ENCODE results near the gene GPAT2. TPM values are rescaled to one million over a fixed set of nuclear protein-coding genes. Genes with fewer than 3 reads are reported as not detected.
"Not testable (repeated sequence)": the region's sequence is repeated elsewhere in the genome, so short reads cannot be mapped to it uniquely, and the experiment has no call there.

Gene GPAT2
- total RNA-seq, 1 donor from 2014 or later: not detected

DNA sequence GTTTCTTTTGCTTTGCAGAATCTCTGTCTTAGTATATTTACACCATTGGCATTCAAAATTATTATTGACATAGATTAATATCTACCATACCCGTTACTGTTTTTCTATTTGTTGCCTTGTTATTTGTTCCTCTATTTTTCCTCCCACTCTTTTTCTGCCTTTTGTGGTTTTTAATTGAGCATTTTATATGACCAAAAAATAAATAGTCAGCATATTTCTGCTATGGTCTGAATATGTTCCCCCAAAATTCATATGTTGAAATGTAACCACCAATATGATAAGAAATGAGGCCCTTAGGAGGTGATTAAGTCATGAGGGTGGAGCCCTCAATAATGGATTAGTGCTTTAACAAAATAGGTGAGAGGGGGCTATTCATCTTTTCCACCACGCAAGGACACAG lies 46.3 kb upstream of the GPAT2 start:
- TF ChIP-seq, protein P1, sequence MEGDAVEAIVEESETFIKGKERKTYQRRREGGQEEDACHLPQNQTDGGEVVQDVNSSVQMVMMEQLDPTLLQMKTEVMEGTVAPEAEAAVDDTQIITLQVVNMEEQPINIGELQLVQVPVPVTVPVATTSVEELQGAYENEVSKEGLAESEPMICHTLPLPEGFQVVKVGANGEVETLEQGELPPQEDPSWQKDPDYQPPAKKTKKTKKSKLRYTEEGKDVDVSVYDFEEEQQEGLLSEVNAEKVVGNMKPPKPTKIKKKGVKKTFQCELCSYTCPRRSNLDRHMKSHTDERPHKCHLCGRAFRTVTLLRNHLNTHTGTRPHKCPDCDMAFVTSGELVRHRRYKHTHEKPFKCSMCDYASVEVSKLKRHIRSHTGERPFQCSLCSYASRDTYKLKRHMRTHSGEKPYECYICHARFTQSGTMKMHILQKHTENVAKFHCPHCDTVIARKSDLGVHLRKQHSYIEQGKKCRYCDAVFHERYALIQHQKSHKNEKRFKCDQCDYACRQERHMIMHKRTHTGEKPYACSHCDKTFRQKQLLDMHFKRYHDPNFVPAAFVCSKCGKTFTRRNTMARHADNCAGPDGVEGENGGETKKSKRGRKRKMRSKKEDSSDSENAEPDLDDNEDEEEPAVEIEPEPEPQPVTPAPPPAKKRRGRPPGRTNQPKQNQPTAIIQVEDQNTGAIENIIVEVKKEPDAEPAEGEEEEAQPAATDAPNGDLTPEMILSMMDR (IDR thresholded peaks at IDR 0.05): no peak
- H3K9me3 Mint-ChIP-seq (ENCODE audit: low read depth): peaks cover 16% of the 10 kb centered on the region
- peaks cover 2% of the 10 kb centered on the region for H3K4me1 Mint-ChIP-seq (ENCODE audit: low read depth)
- H3K27me3 Mint-ChIP-seq (ENCODE audit: low read depth): peaks cover 17% of the 10 kb centered on the region
- H3K27ac Mint-ChIP-seq (ENCODE audit: unreplicated experiment): no peak overlapping the region
- H3K36me3 Mint-ChIP-seq (ENCODE audit: low read depth): peaks cover 1% of the 10 kb centered on the region
- no peak for DNase-seq (ENCODE audit: low spot score)
- no peak overlapping the region for H3K4me3 Mint-ChIP-seq (ENCODE audit: unreplicated experiment)

DNA sequence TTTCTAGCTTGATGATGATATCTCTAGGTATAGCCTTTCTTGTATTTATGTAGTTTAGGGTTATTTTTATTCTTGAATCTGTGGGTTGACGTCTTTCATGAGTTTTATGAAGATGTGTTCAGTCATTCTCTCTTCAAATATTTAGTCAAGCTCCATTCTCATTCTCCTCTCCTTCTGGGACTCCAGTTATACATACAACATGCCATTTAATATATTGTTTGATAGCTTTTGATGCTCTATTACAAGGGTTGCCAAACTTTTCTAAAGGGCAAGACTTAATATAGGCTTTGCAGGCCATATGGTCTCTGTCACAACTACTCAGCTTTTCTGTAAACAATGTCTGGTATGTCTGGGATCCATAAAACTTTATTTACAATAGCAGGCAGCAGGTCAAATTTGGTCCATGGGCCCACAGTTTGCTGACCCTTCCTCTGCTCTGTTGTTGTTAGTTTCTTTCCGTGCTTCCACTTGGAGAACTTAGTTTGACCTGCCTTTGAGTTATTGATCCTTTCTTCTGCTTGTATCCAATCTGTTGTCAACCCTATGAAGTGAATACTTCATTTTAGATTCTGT lies 40.6 kb upstream of the GPAT2 start:
- Mint-ChIP-seq H3K27ac (ENCODE audit: unreplicated experiment) (no peak overlapping the region), H3K36me3 (ENCODE audit: low read depth) (peaks cover 6% of the 10 kb centered on the region), H3K4me3 (ENCODE audit: unreplicated experiment) (no peak overlapping the region), H3K4me1 (ENCODE audit: low read depth) (peaks cover 10% of the 10 kb centered on the region), H3K27me3 (ENCODE audit: low read depth) (peaks cover 17% of the 10 kb centered on the region), H3K9me3 (ENCODE audit: low read depth) (peaks cover 20% of the 10 kb centered on the region)
- DNase-seq (ENCODE audit: low spot score): no peak
- TF ChIP-seq, protein P1 (IDR thresholded peaks at IDR 0.05): no peak

DNA sequence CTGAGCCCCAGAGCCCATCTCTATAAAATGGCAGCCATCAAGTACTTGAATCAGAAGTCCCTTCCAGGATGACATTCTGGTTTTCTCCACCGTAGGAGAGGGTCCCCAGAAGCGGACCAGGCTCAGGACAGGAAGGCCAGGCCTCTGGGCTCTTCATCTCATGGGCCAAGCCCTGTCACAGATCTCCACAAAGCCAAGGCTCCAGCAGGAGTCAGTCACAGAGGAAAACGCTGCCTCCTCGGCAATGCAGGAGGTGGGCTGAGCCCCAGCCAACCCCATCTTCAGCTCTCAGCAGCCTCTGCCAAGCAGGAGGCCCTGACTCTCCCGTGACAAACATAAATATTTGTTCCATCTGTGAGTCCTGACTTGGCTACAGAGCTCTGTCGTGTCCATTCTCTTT lies 39.4 kb upstream of the GPAT2 start:
- TF ChIP-seq, protein P1 (IDR thresholded peaks at IDR 0.05): no peak
- peaks cover 12% of the 10 kb centered on the region for H3K4me1 Mint-ChIP-seq (ENCODE audit: low read depth)
- H3K27ac Mint-ChIP-seq (ENCODE audit: unreplicated experiment): no peak overlapping the region
- H3K36me3 Mint-ChIP-seq (ENCODE audit: low read depth): peaks cover 6% of the 10 kb centered on the region
- H3K9me3 Mint-ChIP-seq (ENCODE audit: low read depth): peaks cover 20% of the 10 kb centered on the region
- H3K27me3 Mint-ChIP-seq (ENCODE audit: low read depth): peaks cover 9% of the 10 kb centered on the region
- DNase-seq (ENCODE audit: low spot score): no peak
- no peak overlapping the region for H3K4me3 Mint-ChIP-seq (ENCODE audit: unreplicated experiment)

DNA sequence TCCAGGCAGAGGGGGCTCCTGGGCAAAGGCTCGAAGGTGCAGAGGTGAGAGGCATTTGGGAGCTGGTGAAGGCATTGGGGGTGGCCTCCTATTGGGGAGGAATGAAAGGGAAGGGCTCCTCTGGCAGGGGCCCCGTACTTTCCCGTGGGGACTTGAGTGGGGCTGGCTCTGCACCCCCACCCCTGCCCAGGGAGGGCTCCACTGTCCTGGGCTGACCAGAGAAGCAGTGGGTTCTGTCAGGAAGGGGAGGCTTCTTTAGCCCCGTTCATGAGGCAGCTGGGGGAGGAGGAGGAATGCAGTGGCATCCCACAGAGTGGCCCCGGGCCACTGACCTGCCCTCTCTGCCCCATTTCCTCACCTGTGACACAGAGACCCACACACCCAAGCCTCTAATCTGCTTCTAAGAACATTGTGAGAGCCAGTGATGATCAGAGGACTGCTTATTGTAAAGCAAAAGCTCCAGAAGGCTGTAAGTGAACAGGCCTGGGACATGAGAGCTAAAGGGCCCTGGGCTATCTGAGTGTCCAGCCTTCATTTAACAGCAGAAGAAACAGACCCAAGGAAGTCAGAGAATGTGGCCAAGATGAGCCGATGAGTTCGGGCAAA lies 38.6 kb upstream of the GPAT2 start:
- Mint-ChIP-seq H3K27me3 (ENCODE audit: low read depth) (peaks cover 2% of the 10 kb centered on the region), H3K27ac (ENCODE audit: unreplicated experiment) (no peak overlapping the region), H3K4me3 (ENCODE audit: unreplicated experiment) (no peak overlapping the region), H3K36me3 (ENCODE audit: low read depth) (peaks cover 4% of the 10 kb centered on the region), H3K9me3 (ENCODE audit: low read depth) (peaks cover 20% of the 10 kb centered on the region), H3K4me1 (ENCODE audit: low read depth) (peaks cover 12% of the 10 kb centered on the region)
- TF ChIP-seq, protein P1 (IDR thresholded peaks at IDR 0.05): no peak
- no peak for DNase-seq (ENCODE audit: low spot score)

DNA sequence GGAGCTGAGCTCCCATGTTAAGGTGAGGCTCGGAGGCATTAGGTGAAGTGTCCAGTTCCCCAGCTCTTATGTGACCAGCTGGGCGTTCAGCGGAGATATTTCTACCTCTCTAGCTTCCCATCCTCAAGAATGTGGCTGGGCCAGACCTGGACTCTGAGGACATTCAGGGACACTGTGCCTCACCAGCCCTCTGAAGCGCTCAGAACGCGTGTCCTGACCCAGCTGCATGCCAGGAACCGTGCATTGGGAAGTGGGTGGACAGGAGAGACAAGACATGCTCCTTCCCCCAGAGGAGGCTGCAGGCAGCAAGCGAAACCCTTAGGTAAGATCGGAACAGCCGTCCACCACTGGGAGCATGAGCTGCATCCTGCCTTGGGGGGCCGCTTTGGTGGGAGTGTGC lies 38.0 kb upstream of the GPAT2 start:
- DNase-seq (ENCODE audit: low spot score): peak; percentile 84
- Mint-ChIP-seq H3K9me3 (ENCODE audit: low read depth) (peaks cover 17% of the 10 kb centered on the region), H3K4me1 (ENCODE audit: low read depth) (peaks cover 12% of the 10 kb centered on the region), H3K36me3 (ENCODE audit: low read depth) (peaks cover 4% of the 10 kb centered on the region), H3K27me3 (ENCODE audit: low read depth) (no peaks in the 10 kb centered on the region), H3K27ac (ENCODE audit: unreplicated experiment) (no peak overlapping the region), H3K4me3 (ENCODE audit: unreplicated experiment) (no peak overlapping the region)
- TF ChIP-seq, protein P1 (IDR thresholded peaks at IDR 0.05): no peak

DNA sequence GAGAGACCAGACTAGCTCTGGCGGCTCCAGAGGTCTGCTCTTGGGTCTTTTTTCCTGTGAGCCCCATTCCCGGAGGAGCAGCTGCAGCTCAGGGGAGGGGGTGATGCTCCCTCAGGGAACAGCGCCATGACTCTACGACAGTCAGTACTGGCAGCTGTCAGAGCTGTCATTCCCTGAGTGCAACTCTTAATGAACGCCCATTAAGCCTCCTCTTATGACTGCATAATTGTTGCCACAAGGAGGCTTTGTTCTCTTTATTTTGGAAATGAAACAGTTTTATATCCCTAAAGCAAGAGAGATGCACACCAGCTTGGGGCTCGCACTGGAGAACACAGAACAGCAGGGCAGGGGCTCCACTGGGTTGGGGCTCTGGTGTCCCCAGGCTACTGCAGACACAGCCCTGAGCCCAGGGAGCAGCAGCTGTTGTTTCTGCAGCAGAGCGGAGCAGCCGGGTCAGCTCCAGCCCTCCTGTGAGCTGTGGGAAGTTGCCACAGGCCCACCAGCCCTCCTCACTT lies 37.3 kb upstream of the GPAT2 start:
- Mint-ChIP-seq H3K4me1 (ENCODE audit: low read depth) (peaks cover 12% of the 10 kb centered on the region), H3K9me3 (ENCODE audit: low read depth) (peaks cover 13% of the 10 kb centered on the region)
- H3K36me3 Mint-ChIP-seq (ENCODE audit: low read depth); H3K27me3 Mint-ChIP-seq (ENCODE audit: low read depth); H3K27ac Mint-ChIP-seq (ENCODE audit: unreplicated experiment); DNase-seq (ENCODE audit: low spot score); H3K4me3 Mint-ChIP-seq (ENCODE audit: unreplicated experiment): not testable (repeated sequence)

DNA sequence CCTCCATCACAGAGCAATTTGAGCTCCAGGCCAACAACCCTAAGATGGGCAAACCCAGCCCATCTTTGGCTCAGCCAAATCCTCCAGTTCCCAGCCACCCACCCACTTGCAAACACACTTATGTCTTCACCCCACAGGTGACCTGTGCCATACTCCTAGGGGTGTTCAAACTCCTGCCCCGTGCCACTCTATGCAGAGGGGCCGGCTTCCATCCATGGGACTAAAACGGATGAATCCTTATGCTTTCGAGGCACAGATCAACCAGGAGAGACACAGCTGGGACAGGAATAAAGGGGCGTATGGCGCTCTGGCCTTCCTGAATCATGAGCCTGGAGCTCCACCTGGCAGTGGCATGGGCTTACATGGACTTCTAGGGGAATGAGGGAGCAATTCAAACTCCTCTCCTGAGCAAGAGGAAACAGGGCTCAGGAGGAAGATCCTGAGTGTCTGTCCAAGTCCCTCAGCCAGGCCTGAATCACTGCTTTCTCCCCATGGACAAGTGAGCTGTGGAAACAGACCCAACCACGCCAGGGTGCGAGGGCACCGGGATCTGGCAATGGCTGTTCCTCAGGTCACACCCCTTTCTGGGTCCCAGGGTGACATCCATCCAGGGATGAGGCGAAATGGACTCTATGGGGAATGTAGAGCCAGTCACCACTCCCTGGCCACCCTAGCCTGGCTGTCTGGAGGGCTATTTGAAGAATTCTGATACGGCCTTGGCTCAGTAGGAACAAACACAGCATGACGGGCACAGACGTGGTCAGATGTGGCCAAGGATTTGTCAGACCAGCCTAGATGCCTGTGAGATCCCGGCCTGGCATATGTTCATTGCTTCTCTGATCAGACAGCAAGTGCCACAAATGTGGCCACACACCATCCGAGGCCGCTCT lies 36.6 kb upstream of the GPAT2 start:
- not testable (repeated sequence) for H3K36me3 Mint-ChIP-seq (ENCODE audit: low read depth); H3K9me3 Mint-ChIP-seq (ENCODE audit: low read depth); H3K27me3 Mint-ChIP-seq (ENCODE audit: low read depth); H3K27ac Mint-ChIP-seq (ENCODE audit: unreplicated experiment); H3K4me3 Mint-ChIP-seq (ENCODE audit: unreplicated experiment); DNase-seq (ENCODE audit: low spot score)
- H3K4me1 Mint-ChIP-seq (ENCODE audit: low read depth): peaks cover 12% of the 10 kb centered on the region
